AG04450 (cell line): ENCODE measurements around the gene TTC19. TPM values are rescaled to one million over a fixed set of nuclear protein-coding genes. Genes with fewer than 3 reads are reported as not detected.
A peak's percentile ranks its signal among the peaks of the same experiment; 100 is the strongest.

Source experiments
- CTCF ChIA-PET: fragments of 300-600, 350-600 bp; formaldehyde crosslinking; extraction: SDS; loops from one replicate; lab custom pipeline; 2022; ENCODE audit warnings: antibody characterized with exemption, inconsistent platforms; lab: Charles Lee
- POLR2A ChIA-PET: fragments of 350-600 bp; formaldehyde crosslinking; extraction: SDS; loops from one replicate; lab custom pipeline; 2021; ENCODE audit warnings: antibody characterized with exemption, inconsistent platforms; lab: Yijun Ruan, JAX
- DNase-seq: peaks from one replicate; pipeline ENCODE4 v3.0.0-alpha.2; 2011; ENCODE audit warnings: low read depth, low spot score
- H3K27ac ChIP-seq: one replicate; pipeline ENCODE4 v1.5.1; 2012; ENCODE audit warnings: low read depth, low read length, control low read depth
- H3K27me3 ChIP-seq: one replicate; pipeline ENCODE4 v1.6.0; 2012; ENCODE audit warnings: low read length; ENCODE audit not compliant: control insufficient read depth, insufficient read depth
- H3K4me3 ChIP-seq: 2 replicates; pipeline ENCODE4 v1.5.1; 2011; ENCODE audit warnings: mild to moderate bottlenecking, low read depth, low read length, control low read depth
- H3K9me3 ChIP-seq: 2 replicates; pipeline ENCODE4 v1.5.1; 2012; ENCODE audit warnings: low read length; ENCODE audit not compliant: control insufficient read depth, insufficient read depth
- polyA plus RNA-seq: library from polyadenylated mRNA; depleted of rRNA; stranded (reverse); fragments of >200 nt; gene quantifications from 2 replicates; pipeline ENCODE4 v1.2.3, GENCODE V29; 2011
- TF ChIP-seq, protein P1 (sequence below): IDR thresholded peaks from 2 replicates; pipeline ENCODE4 v1.5.1; 2011; ENCODE audit warnings: low read depth, low read length, control low read depth, inconsistent platforms

Gene TTC19
- polyA plus RNA-seq, 1 experiment: 5.9 TPM

DNA sequence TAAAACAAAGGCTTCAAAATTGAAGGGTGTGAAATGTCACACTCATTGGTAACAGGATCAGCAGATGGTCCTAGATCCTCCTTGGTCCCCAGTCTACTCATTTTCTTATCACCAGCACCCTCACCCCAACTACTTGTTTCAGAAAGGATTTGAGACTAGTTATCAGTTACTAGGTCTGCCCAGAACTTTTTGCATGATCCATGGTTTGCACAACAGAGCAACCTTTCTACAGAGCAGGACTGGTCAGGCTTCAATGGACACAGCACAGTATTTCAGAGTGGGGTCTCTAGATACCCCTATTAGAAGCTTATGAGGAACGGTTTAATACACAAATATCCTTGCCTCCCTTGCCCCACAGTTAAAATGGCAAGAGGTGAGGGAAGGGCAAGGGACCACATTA lies 25.6 kb downstream of the TTC19 start:
- Histone ChIP-seq H3K27ac (no peak overlapping the region), H3K27me3 (no peaks in the 10 kb centered on the region), H3K9me3 (no peaks in the 10 kb centered on the region), H3K4me3 (no peak overlapping the region)
- TF ChIP-seq, protein P1, sequence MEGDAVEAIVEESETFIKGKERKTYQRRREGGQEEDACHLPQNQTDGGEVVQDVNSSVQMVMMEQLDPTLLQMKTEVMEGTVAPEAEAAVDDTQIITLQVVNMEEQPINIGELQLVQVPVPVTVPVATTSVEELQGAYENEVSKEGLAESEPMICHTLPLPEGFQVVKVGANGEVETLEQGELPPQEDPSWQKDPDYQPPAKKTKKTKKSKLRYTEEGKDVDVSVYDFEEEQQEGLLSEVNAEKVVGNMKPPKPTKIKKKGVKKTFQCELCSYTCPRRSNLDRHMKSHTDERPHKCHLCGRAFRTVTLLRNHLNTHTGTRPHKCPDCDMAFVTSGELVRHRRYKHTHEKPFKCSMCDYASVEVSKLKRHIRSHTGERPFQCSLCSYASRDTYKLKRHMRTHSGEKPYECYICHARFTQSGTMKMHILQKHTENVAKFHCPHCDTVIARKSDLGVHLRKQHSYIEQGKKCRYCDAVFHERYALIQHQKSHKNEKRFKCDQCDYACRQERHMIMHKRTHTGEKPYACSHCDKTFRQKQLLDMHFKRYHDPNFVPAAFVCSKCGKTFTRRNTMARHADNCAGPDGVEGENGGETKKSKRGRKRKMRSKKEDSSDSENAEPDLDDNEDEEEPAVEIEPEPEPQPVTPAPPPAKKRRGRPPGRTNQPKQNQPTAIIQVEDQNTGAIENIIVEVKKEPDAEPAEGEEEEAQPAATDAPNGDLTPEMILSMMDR: no peak
- DNase-seq: no peak
- POLR2A ChIA-PET: no interaction called here
- CTCF ChIA-PET: interaction anchor here (1.4 kb wide), 1 partner anchor 11 kb away, joined by 3 read pairs; no protein-coding TSS in a partner anchor

DNA sequence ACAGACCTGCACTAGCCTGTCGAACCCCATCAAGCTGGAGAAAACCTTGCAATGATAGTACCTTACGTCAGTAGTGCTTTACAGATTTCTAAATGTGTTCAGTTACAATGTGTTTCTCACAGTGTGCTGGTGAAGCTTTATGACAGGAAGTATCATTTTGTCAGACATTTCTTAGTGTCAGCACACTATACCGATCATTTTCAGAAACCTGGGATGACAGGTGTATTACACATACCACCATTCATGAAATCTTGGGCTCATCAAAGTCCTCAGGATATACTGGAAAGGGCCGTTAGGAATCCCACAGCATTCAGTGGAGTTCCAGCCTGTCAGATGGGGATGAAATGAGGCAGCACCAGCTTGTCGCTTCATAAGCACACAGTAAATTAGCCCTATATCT lies 27.3 kb downstream of the TTC19 start:
- no peak for DNase-seq
- Histone ChIP-seq H3K27ac (no peak overlapping the region), H3K4me3 (no peak overlapping the region), H3K27me3 (no peaks in the 10 kb centered on the region), H3K9me3 (no peaks in the 10 kb centered on the region)
- TF ChIP-seq, protein P1: no peak
- ChIA-PET POLR2A (interaction anchor here (0.6 kb wide), 1 partner anchor 201 kb away, joined by 8 read pairs; no protein-coding TSS in a partner anchor), CTCF (no interaction called here)

DNA sequence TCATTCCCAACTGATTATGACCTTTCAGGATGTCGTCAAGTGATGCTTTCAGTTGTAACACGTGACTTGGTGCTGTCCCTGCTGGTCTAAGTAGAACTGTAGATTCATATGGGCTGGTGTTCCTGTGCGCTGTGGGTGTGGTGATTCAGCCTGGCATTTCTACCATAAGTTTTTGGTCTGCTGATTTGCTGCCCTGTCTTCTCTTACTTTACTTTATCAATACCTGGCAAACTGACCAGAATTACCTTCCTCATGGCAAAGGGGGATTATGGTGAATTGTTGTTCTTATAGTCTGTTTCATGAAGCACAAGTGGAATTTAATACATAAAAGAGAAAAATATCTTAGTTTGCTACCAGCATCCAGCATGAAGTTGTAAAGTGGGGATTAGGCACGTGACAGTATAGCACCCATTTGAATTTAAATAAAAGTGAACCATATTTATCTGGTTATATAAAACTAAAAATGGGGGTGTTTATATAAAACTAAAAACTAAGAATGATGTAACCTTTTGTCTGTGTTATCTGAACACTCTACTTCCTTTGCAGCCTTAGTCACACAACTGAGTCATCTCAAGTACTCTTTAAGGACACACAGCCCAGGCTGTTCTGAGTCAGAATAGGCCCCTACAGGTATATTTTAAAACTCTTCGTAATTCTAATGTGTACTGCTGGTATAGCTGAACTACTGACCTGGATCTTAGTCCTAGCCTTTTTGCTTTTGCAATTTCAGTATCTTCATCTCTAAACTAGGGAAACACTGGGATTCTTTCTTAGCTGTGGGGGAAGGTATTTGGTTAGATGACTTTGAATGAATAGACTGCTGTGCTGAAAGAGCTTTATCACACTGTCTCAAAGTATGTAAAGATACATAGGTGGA lies 28.3 kb downstream of the TTC19 start:
- H3K9me3 ChIP-seq: no peaks in the 10 kb centered on the region
- TF ChIP-seq, protein P1: no peak; the same call in 1 of the 2 replicates
- no peak overlapping the region for H3K4me3 ChIP-seq
- no peaks in the 10 kb centered on the region for H3K27me3 ChIP-seq
- POLR2A ChIA-PET: no interaction called here
- H3K27ac ChIP-seq: peak overlapping the region; percentile 66
- CTCF ChIA-PET: no interaction called here
- DNase-seq: peak; percentile 68

DNA sequence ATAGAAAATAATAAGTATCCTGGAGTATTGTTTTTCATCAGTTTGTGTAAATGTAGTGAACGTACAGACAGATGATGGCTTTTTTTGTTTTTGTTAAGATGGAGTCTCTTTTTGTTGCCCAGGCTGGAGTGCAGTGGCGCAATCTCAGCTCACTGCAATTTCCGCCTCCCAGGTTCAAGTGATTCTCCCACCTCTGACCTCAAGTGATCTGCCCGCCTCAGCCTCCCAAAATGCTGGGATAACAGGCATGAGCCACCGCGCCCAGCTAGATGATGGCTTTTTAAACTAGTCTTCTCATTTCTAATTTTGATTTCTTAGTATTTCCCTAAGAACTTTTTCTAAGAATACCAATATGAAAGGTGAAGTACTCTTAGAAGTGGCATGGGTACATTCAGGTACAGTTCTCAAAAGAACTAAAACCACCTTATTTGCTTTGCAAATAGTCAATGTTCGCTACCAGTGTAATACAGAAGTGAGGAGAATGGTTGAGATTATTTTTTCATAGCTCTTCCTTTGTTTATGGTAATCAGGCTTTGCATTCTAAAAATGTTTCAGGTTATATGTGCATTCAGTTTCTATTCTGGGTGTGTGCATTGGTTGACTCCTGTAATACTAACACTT lies 34.2 kb downstream of the TTC19 start:
- H3K9me3 ChIP-seq: no peaks in the 10 kb centered on the region
- DNase-seq: no peak
- TF ChIP-seq, protein P1: no peak
- no peak overlapping the region for H3K27ac ChIP-seq
- ChIA-PET POLR2A (no interaction called here), CTCF (no interaction called here)
- H3K4me3 ChIP-seq: no peak overlapping the region
- H3K27me3 ChIP-seq: no peaks in the 10 kb centered on the region

DNA sequence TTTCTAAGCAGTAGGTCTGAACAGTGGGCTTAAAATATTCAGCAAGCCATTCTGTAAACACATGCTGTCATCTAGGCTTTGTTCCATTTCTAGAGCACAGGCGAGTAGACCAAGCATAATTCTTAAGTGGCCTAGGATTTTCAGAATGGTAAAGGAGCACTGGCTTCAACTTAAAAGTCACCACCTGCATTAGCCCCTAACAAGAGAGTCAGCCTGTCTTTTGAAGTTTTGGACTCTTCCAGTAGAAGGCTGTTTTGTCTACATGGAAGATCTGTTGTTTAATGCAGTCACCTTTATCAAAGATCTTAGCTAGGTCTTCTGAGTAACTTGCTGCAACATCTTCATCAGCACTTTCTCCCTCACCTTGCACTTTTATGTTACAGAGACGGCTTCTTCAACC lies 36.6 kb downstream of the TTC19 start:
- DNase-seq: no peak
- TF ChIP-seq, protein P1: no peak
- POLR2A ChIA-PET: no interaction called here
- CTCF ChIA-PET: no interaction called here
- Histone ChIP-seq H3K27ac (no peak overlapping the region), H3K4me3 (no peak overlapping the region), H3K9me3 (no peaks in the 10 kb centered on the region), H3K27me3 (no peaks in the 10 kb centered on the region)
